Inflammatory macrophage (primary cell): Measurements from ENCODE around the gene FZD10.

Experiments
- DNase-seq, 2 donors: peaks; one replicate each; pipeline ENCODE4 v3.0.0-alpha.2; 2020 to 2022
- total RNA-seq, 18 experiments: gene quantifications; one replicate each; lab custom pipeline; 2026; ENCODE audit warnings: mixed read lengths in 6 of 18, inconsistent platforms in 2 of 18; lab: John Stamatoyannopoulos, UW

The FZD10 gene, protein sequence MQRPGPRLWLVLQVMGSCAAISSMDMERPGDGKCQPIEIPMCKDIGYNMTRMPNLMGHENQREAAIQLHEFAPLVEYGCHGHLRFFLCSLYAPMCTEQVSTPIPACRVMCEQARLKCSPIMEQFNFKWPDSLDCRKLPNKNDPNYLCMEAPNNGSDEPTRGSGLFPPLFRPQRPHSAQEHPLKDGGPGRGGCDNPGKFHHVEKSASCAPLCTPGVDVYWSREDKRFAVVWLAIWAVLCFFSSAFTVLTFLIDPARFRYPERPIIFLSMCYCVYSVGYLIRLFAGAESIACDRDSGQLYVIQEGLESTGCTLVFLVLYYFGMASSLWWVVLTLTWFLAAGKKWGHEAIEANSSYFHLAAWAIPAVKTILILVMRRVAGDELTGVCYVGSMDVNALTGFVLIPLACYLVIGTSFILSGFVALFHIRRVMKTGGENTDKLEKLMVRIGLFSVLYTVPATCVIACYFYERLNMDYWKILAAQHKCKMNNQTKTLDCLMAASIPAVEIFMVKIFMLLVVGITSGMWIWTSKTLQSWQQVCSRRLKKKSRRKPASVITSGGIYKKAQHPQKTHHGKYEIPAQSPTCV
- total RNA-seq: 0 to 0.06 (median 0) reads per million in 18 experiments

DNA sequence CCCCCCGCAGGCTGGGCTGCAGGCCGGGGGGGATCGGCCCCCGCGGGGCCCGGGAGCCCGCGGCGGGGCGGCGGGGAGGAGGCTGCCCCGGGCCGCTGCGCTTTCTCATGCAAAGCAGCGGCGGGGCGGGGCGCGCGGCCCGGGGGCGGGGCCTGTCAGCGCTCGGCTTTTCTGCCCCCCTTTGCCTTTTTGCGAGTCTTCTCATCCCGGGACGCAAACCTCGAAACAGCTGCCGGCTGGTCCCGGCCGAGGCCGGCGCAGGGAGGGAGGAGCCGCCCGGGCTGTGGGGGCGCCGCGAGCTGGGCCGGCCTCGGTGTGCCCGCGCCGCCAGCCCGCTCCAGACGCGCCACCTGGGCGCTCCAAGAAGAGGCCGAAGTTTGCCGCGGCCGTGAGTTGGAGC lies at the start of gene FZD10:
TSS of gene FZD10 (plus strand) at position 198 of the 400 bp plus-strand sequence. CDS start 479 bp downstream, outside the sequence.
- no peak for DNase-seq

- DNase-seq: no peak
These were observed 47.3 kb upstream of the FZD10 start for GRCh38 chr12:130114952-130115351.

DNA sequence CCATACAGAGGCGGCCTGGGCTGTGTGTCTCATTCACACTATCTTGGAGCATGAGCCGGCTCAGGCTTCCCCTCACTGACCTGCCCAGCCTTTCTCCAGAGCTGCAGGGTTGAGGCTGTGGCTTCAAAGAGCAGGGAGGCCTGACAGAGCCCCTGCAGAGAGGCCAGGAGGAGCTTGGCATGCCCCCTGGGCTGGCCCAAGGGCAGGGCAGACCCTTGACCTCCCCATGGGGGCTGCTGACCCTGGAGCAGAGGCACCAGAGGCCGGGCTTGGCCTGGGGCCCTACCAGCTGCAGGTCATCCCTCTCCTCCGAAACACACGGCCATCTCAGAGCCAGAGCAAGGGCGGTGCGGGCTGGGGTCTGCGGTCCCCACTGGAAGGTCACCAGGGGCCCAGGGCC lies 46.6 kb upstream of the FZD10 start:
- DNase-seq: no peak

DNA sequence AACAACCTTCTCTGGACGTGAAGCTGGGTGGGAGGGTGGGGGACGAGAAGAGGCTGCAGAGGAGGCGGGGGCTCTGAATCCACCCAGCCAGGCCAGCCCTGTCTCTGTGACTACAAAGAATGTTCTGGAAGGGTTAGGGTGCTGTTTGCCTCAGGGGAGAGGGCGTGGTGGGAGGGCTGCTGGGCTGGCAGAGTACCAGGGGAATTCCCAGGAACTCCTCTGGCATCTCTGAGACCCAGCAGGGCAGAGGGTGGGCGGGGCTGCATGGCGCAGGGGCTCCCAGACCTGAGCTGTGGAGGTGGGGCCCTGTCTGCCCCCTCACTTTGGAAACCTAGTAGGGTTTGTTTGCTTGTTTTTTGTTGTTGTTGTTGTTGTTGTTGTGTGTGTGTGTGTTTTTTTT lies 45.5 kb upstream of the FZD10 start:
- DNase-seq: no peak

DNA sequence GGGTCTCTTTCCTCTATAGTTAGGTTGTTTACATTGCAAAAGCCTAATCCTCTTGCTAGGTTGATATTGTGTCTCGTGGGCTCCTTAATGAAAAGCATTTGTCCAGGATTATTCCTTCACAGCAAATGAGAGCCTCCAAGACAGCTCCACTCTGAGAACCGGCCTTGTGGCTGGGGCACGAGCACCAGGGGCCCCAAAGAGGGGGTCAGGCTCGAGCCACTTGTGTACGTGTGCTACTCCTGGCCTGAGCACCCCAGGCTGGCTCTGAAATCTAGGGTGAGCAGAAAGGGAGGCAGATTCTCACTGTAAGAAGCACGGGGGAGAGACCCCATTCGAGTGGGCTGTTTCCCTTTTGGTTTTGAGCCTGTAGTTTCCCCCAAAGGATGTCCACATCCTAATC lies 45.0 kb upstream of the FZD10 start:
- no peak for DNase-seq

- DNase-seq: no peak
These were observed 44.6 kb upstream of the FZD10 start for GRCh38 chr12:130117701-130118100.

DNA sequence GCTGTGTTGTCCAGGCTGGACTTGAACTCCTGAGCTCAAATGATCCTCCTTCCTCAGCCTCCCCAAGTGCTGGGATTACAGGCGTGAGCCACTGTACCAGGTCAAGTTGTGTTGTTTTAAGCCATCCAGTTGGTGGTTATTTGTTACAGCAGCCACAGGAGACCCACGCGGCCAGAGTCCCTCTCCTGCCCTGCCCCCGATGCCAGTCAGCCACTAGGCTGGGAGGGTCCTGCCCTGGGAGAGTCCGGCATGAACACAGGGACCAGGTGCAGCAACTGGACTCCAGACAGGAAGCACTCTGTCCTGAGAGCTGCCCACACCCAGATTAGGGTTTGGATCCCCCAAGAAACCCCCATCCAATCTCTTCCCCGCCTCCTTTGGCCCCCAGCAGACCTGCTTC lies 44.1 kb upstream of the FZD10 start:
- DNase-seq: no peak

GRCh38 chr12:130119241-130119861 lies 42.9 kb upstream of the FZD10 start:
- DNase-seq: no peak

DNA sequence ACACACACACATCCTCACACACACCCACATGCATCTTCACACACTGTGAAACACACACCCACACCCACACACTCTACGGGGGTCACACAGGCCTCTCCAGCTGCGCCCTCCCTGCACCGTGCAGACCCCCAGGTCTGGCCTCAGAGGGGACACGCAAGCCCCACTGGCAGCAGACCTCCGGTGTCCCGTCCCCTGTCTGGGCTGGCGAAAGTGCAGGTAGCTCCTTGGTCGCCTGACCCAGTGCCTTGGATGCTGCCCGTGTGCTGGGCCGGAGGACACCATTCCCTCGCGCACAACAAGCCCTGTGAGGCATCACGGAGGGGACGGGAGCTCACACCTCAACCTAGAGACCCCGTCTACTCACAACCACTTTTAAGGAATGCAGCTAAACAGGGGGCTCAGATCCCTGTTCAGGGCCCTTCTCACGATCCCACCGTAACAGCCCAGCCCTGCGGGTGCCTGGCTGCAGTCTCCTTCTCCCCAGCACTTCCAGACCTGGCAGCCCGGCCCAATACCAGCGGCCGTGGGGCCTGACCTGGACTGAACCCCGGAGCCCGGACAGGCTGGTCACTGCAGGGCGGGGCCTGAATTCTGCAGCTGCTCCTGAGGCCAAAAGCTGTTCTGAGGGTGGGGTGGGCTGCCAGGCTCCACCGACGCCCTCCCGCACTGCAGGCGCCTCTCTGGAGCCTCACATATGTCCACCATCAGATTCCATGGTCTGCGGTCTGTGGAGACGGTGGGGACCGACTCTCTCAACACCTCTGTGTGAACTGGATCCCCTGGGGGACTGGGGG lies 42.1 kb upstream of the FZD10 start:
- no peak for DNase-seq

DNA sequence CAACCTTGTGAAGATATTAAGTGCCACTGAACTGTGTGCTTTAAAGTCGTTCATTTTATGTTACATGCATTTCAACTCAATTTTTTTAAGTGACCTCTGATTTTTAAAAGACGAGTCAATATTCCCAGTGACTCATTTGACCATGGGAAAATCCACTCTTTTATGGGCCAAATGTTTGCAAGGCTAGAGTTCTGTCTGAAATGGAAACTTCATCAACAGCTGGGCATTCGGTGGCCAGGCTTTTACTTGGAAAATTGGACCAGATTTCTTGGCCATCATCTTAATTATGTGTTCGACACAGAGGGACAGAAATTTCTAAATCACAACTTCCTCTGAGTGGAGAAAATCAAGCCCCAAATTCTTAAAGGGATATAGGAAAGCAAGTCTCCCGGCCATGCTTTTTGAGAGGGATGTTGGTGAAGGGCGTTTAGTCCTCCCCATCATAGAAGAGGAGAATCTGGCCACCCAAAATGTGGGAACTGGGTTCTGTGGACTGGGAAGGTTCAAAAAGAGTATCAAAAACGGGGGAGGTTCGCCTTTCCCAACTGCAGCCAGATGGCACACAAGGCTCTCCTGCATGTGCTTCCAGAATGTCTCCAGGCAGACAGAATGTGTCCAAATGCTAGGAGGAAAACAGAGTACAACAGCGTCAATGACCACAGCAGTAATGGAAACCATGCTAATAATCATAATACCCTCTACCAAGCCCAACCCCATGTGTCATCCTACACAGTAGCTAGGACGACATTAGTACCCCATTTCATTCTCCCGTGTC lies 40.9 kb upstream of the FZD10 start:
- DNase-seq: no peak

DNA sequence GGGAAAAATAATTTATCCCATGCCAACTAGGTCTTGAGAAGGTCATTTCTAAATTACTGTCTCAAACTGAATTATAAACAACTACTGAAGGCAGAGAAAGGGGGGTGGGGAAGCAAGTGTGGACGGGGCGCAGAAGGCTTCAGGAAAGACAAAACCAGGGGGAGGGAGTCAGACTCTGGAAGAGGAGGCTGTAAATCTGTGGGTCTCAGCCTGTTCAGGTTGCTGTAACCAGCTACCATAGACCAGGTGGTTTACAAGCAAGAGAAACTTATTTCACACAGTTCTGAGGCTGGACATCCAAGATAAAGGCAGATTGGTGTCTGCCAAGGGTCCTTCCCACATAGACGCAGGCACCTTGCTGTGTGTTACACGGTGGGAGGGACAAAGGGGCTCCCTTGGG lies 39.9 kb upstream of the FZD10 start:
- DNase-seq: no peak

GRCh38 chr12:130124106-130124505 lies 38.2 kb upstream of the FZD10 start:
- DNase-seq: no peak

GRCh38 chr12:130124605-130125244 lies 37.5 kb upstream of the FZD10 start:
- no peak for DNase-seq

GRCh38 chr12:130126023-130126432 lies 36.2 kb upstream of the FZD10 start:
- DNase-seq: no peak

GRCh38 chr12:130127532-130127911 lies 34.7 kb upstream of the FZD10 start:
- no peak for DNase-seq

GRCh38 chr12:130127912-130128789 lies 34.1 kb upstream of the FZD10 start:
- no peak for DNase-seq

DNA sequence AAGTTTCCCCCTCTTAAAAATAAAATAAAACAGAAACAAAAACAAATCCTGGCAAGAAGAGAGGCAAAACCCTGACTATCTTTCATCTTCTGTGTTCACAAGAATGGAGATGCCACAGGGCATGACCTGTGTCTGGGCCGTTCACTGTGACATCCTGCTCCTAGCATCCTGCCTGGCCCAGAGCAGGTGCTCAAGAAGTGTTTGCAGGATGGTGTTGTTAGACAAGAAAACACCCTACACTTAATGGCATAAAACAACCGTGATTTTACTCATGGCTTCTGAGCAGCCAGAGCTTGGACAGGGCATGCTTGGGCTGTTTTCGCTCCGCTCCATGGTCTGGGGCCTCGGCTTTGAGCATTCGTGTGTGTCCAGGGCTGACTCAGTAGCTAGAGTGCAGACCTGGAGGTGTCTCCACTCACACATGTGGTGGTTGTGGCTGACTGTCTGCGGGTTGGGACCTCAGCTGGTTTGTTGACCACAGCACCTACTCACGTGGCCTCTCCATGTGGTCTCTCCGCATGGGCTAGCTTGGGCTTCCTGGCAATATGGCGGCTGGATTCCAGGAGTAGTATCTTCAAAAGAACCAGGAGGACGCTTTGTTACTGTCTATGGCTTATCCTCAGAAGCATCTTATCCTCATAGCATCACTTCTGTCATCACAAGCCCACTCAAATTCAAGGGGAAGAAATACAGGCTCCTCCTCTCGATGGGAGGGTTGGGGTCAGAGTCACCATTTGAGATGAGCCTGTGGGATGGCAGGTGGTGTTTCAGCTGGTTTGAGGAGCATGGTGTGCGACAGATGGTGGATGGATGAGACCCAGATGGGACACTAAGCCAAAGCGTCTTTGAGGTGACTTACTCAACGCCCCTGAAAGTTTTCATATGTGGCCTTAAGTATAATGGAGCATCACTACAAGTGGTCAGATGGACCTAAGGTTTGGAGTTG lies 33.2 kb upstream of the FZD10 start:
- DNase-seq: no peak

DNA sequence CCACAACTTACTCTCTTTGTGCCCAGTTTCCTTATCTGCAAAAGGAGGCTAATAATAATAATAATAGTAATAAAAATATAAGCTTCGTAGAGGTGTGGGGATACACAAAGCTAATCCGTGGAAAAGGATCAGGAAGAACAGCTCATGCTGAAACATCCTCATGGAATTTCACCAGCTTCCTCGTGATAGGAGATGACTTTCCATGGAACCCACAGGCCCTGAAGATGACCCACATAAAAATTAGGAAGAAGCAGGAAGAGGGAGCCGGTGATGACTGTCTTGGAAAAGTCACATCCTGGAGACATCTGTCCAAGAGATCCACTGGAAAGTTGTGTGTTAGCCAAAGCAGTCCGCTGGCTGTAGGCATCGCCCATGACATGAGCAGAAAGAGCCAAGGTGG lies 31.9 kb upstream of the FZD10 start:
- DNase-seq: no peak

GRCh38 chr12:130131025-130131424 lies 31.2 kb upstream of the FZD10 start:
- no peak for DNase-seq

- DNase-seq: no peak
These were observed 30.5 kb upstream of the FZD10 start for GRCh38 chr12:130131801-130132200.
